Measurements from ENCODE around the gene CDK7.
"Not testable (repeated sequence)": the region's sequence is repeated elsewhere in the genome, so short reads cannot be mapped to it uniquely, and the experiment has no call there.

The CDK7 gene

GRCh38 chr5:69234457-69235268, at the start of gene CDK7:
Gene CDK7, plus strand, starts transcription at chr5:69234886. Its CDS starts 90 bp downstream, at chr5:69234976.
- peak; percentile 85 to 92 (median 87) for DNase-seq (ENCODE audit: low read depth in 3 of 3)

- DNase-seq (ENCODE audit: low read depth in 3 of 3) = no peak
Observed at GRCh38 chr5:69187342-69187741, 47.3 kb upstream of the CDK7 start.

GRCh38 chr5:69188811-69189161, 45.9 kb upstream of the CDK7 start:
- no peak for DNase-seq (ENCODE audit: low read depth in 3 of 3)

- DNase-seq (ENCODE audit: low read depth in 3 of 3) = peak; percentile 83 to 94 (median 88)
Observed at GRCh38 chr5:69189162-69190086, 45.3 kb upstream of the CDK7 start, which contains the start of gene CENPH. Gene CENPH, plus strand, starts transcription at chr5:69189583. Its CDS starts 52 bp downstream, at chr5:69189635.

- no peak for DNase-seq (ENCODE audit: low read depth in 3 of 3)
Observed at GRCh38 chr5:69202497-69202896, 32.2 kb upstream of the CDK7 start.

GRCh38 chr5:69206528-69207190, 28.0 kb upstream of the CDK7 start:
- no peak for DNase-seq (ENCODE audit: low read depth in 3 of 3)

- DNase-seq (ENCODE audit: low read depth in 3 of 3) = no peak
Observed at GRCh38 chr5:69209602-69210001, 25.1 kb upstream of the CDK7 start.

GRCh38 chr5:69211200-69211599, 23.5 kb upstream of the CDK7 start:
- no peak for DNase-seq (ENCODE audit: low read depth in 3 of 3)

- DNase-seq (ENCODE audit: low read depth in 3 of 3) = no peak
Observed at GRCh38 chr5:69212022-69212421, 22.7 kb upstream of the CDK7 start.

- DNase-seq (ENCODE audit: low read depth in 3 of 3) = no peak
Observed at GRCh38 chr5:69213513-69214215, 21.0 kb upstream of the CDK7 start.

GRCh38 chr5:69217151-69217511, 17.6 kb upstream of the CDK7 start:
- no peak for DNase-seq (ENCODE audit: low read depth in 3 of 3)

GRCh38 chr5:69217548-69218526, 16.8 kb upstream of the CDK7 start:
- DNase-seq (ENCODE audit: low read depth in 3 of 3) = peak; percentile 86 to 97 (median 87)

- no peak for DNase-seq (ENCODE audit: low read depth in 3 of 3)
Observed at GRCh38 chr5:69219939-69220338, 14.7 kb upstream of the CDK7 start.

- DNase-seq (ENCODE audit: low read depth in 3 of 3) = not testable (repeated sequence)
Observed at GRCh38 chr5:69220371-69220770, 14.3 kb upstream of the CDK7 start.

- not testable (repeated sequence) for DNase-seq (ENCODE audit: low read depth in 3 of 3)
Observed at GRCh38 chr5:69220833-69221232, 13.9 kb upstream of the CDK7 start.

- no peak for DNase-seq (ENCODE audit: low read depth in 3 of 3)
Observed at GRCh38 chr5:69224520-69224919, 10.2 kb upstream of the CDK7 start.

- DNase-seq (ENCODE audit: low read depth in 3 of 3) = no peak
Observed at GRCh38 chr5:69225860-69226259, 8.8 kb upstream of the CDK7 start.

- DNase-seq (ENCODE audit: low read depth in 3 of 3) = no peak
Observed at GRCh38 chr5:69230181-69230580, 4.5 kb upstream of the CDK7 start.

GRCh38 chr5:69231281-69231680, 3.4 kb upstream of the CDK7 start:
- DNase-seq (ENCODE audit: low read depth in 3 of 3) = no peak

GRCh38 chr5:69231851-69232250, 2.8 kb upstream of the CDK7 start:
- no peak for DNase-seq (ENCODE audit: low read depth in 3 of 3)
